Measurements from ENCODE around the gene ASXL1. TPM values are rescaled to one million over a fixed set of nuclear protein-coding genes. Genes with fewer than 3 reads are reported as not detected.

Gene ASXL1
- total RNA-seq, 6 donors from 2014 or later, result 60.6 to 389 (median 88.5) TPM

- Histone ChIP-seq H3K36me3 (peaks cover 52 to 99% (median 85%) of the 10 kb centered on the region in 4 donors), H3K4me3 (no peak overlapping the region), H3K4me1 (peaks cover 7 to 17% (median 14%) of the 10 kb centered on the region in 4 donors), H3K27me3 (no peaks in the 10 kb centered on the region), H3K27ac (peak overlapping the region in 3 of 4 donors; percentile 17 to 59 (median 44)), H3K9me3 (no peaks in the 10 kb centered on the region)
- DNase-seq, result no peak
- TF ChIP-seq, protein P1, sequence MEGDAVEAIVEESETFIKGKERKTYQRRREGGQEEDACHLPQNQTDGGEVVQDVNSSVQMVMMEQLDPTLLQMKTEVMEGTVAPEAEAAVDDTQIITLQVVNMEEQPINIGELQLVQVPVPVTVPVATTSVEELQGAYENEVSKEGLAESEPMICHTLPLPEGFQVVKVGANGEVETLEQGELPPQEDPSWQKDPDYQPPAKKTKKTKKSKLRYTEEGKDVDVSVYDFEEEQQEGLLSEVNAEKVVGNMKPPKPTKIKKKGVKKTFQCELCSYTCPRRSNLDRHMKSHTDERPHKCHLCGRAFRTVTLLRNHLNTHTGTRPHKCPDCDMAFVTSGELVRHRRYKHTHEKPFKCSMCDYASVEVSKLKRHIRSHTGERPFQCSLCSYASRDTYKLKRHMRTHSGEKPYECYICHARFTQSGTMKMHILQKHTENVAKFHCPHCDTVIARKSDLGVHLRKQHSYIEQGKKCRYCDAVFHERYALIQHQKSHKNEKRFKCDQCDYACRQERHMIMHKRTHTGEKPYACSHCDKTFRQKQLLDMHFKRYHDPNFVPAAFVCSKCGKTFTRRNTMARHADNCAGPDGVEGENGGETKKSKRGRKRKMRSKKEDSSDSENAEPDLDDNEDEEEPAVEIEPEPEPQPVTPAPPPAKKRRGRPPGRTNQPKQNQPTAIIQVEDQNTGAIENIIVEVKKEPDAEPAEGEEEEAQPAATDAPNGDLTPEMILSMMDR (IDR thresholded peaks at IDR 0.05), result no peak
- TF ChIP-seq POLR2AphosphoS5 (IDR thresholded peaks at IDR 0.05), result peak; percentile 70 to 77
- peak in 3 of 4 donors; percentile 22 to 60 (median 51) for TF ChIP-seq EP300 (IDR thresholded peaks at IDR 0.05)
- no peak for TF ChIP-seq POLR2A (IDR thresholded peaks at IDR 0.05)
- 75 to 81% methylated on average over 18 to 20 of the region's 20 CpGs for WGBS, 2 donors
- no peak for ATAC-seq (ENCODE audit: low FRiP score in 2 of 2)
These were observed 75.3 kb downstream of the ASXL1 start for GRCh38 chr20:32433311-32434021.

GRCh38 chr20:32434434-32434833, 76.3 kb downstream of the ASXL1 start:
- Histone ChIP-seq H3K27ac (peak overlapping the region in 3 of 4 donors; percentile 6 to 39 (median 35)), H3K9me3 (no peaks in the 10 kb centered on the region), H3K36me3 (peaks cover 43 to 99% (median 85%) of the 10 kb centered on the region in 4 donors), H3K4me3 (no peak overlapping the region), H3K27me3 (no peaks in the 10 kb centered on the region), H3K4me1 (peaks cover 7 to 17% (median 14%) of the 10 kb centered on the region in 4 donors)
- no peak for DNase-seq
- TF ChIP-seq POLR2A (IDR thresholded peaks at IDR 0.05) (no peak), EP300 (IDR thresholded peaks at IDR 0.05) (no peak), POLR2AphosphoS5 (IDR thresholded peaks at IDR 0.05) (no peak)
- TF ChIP-seq, protein P1 (IDR thresholded peaks at IDR 0.05), result no peak
- no peak for ATAC-seq (ENCODE audit: low FRiP score in 2 of 2)
- WGBS, 2 donors, result 83 to 90% methylated on average over 6 to 13 of the region's 19 CpGs

DNA sequence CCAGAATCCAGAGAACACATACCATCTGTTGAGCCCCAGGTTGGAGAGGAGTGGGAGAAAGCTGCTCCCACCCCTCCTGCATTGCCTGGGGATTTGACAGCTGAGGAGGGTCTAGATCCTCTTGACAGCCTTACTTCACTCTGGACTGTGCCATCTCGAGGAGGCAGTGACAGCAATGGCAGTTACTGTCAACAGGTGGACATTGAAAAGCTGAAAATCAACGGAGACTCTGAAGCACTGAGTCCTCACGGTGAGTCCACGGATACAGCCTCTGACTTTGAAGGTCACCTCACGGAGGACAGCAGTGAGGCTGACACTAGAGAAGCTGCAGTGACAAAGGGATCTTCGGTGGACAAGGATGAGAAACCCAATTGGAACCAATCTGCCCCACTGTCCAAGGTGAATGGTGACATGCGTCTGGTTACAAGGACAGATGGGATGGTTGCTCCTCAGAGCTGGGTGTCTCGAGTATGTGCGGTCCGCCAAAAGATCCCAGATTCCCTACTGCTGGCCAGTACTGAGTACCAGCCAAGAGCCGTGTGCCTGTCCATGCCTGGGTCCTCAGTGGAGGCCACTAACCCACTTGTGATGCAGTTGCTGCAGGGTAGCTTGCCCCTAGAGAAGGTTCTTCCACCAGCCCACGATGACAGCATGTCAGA, 77.4 kb downstream of the ASXL1 start:
- no peak overlapping the region for H3K27ac ChIP-seq
- H3K9me3 ChIP-seq, result no peaks in the 10 kb centered on the region
- TF ChIP-seq POLR2A (IDR thresholded peaks at IDR 0.05) (no peak), POLR2AphosphoS5 (IDR thresholded peaks at IDR 0.05) (no peak), EP300 (IDR thresholded peaks at IDR 0.05) (no peak)
- TF ChIP-seq, protein P1 (IDR thresholded peaks at IDR 0.05), result no peak
- H3K4me1 ChIP-seq, result peaks cover 7 to 17% (median 14%) of the 10 kb centered on the region in 4 donors
- no peak overlapping the region for H3K4me3 ChIP-seq
- no peak for DNase-seq
- peaks cover 36 to 97% (median 76%) of the 10 kb centered on the region in 4 donors for H3K36me3 ChIP-seq
- WGBS, 2 donors, result 86 to 98% methylated on average over 4 to 12 of the region's 12 CpGs
- no peak for ATAC-seq (ENCODE audit: low FRiP score in 2 of 2)
- no peaks in the 10 kb centered on the region for H3K27me3 ChIP-seq

DNA sequence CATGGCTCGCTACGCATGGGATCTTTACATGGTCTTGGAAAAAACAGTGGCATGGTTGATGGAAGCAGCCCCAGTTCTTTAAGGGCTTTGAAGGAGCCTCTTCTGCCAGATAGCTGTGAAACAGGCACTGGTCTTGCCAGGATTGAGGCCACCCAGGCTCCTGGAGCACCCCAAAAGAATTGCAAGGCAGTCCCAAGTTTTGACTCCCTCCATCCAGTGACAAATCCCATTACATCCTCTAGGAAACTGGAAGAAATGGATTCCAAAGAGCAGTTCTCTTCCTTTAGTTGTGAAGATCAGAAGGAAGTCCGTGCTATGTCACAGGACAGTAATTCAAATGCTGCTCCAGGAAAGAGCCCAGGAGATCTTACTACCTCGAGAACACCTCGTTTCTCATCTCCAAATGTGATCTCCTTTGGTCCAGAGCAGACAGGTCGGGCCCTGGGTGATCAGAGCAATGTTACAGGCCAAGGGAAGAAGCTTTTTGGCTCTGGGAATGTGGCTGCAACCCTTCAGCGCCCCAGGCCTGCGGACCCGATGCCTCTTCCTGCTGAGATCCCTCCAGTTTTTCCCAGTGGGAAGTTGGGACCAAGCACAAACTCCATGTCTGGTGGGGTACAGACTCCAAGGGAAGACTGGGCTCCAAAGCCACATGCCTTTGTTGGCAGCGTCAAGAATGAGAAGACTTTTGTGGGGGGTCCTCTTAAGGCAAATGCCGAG, 78.2 kb downstream of the ASXL1 start:
- H3K36me3 ChIP-seq, result peaks cover 35 to 95% (median 69%) of the 10 kb centered on the region in 4 donors
- no peak for TF ChIP-seq POLR2A (IDR thresholded peaks at IDR 0.05)
- ATAC-seq (ENCODE audit: low FRiP score in 2 of 2), result no peak

GRCh38 chr20:32436968-32437367, 78.8 kb downstream of the ASXL1 start:
- TF ChIP-seq POLR2A (IDR thresholded peaks at IDR 0.05), result no peak
- TF ChIP-seq POLR2AphosphoS5 (IDR thresholded peaks at IDR 0.05), result no peak
- TF ChIP-seq EP300 (IDR thresholded peaks at IDR 0.05), result no peak
- TF ChIP-seq, protein P1 (IDR thresholded peaks at IDR 0.05), result no peak
- Histone ChIP-seq H3K27ac (no peak overlapping the region), H3K4me1 (peaks cover 7 to 14% (median 11%) of the 10 kb centered on the region in 4 donors), H3K9me3 (no peaks in the 10 kb centered on the region), H3K4me3 (no peak overlapping the region), H3K27me3 (no peaks in the 10 kb centered on the region), H3K36me3 (peaks cover 28 to 95% (median 63%) of the 10 kb centered on the region in 4 donors)
- ATAC-seq (ENCODE audit: low FRiP score in 2 of 2) (no peak), DNase-seq (no peak)
- WGBS, 2 donors, result 96% methylated on average over 7 of the region's 7 CpGs

More for the DNA sequence above, 78.2 kb downstream of the ASXL1 start:
- Histone ChIP-seq H3K9me3 (no peaks in the 10 kb centered on the region), H3K4me1 (peaks cover 7 to 17% (median 14%) of the 10 kb centered on the region in 4 donors), H3K4me3 (no peak overlapping the region), H3K27me3 (no peaks in the 10 kb centered on the region), H3K27ac (no peak overlapping the region)
- 93 to 96% methylated on average over 8 to 11 of the region's 11 CpGs for whole genome bisulfite sequencing, 2 donors
- DNase-seq, result no peak
